GM13976 (cell line): ENCODE measurements around the gene KLHL21.

Source experiments
- DNase-seq: peaks from one replicate; pipeline ENCODE4 v3.0.0; 2012; ENCODE audit warnings: low spot score
- CTCF ChIP-seq: IDR thresholded peaks from 2 replicates; pipeline ENCODE4 v1.5.1; 2012; ENCODE audit warnings: borderline replicate concordance, mild to moderate bottlenecking; ENCODE audit not compliant: insufficient read depth; ENCODE audit errors: extremely low read depth, missing control alignments, control extremely low read depth
- in situ Hi-C: fragments of 300-500 bp; cut with MboI; formaldehyde crosslinking; loops from one replicate; pipeline ENCODE4 v1.12.0; 2022; ENCODE audit warnings: low sequenced_read_pairs, mixed read lengths, inconsistent platforms; ENCODE audit not compliant: unreplicated experiment

The KLHL21 gene

GRCh38 chr1:6587261-6588005, 15.2 kb downstream of the KLHL21 start:
- no peak for TF ChIP-seq CTCF
- in situ Hi-C loops: no loop called here

GRCh38 chr1:6586404-6586816, 16.3 kb downstream of the KLHL21 start:
- in situ Hi-C loops: no loop called here
- no peak for DNase-seq
- no peak for TF ChIP-seq CTCF

More at GRCh38 chr1:6587261-6588005, 15.2 kb downstream of the KLHL21 start:
- DNase-seq: no peak

- TF ChIP-seq CTCF: no peak
- no peak for DNase-seq
- in situ Hi-C loops: no loop called here
Observed at GRCh38 chr1:6585841-6586240, 16.8 kb downstream of the KLHL21 start.

- TF ChIP-seq CTCF: no peak
- no peak for DNase-seq
- in situ Hi-C loops: no loop called here
Observed at GRCh38 chr1:6585081-6585722, 17.5 kb downstream of the KLHL21 start.

GRCh38 chr1:6584126-6585080, 18.3 kb downstream of the KLHL21 start:
- in situ Hi-C loops: no loop called here

GRCh38 chr1:6582370-6582769, 20.3 kb downstream of the KLHL21 start:
- in situ Hi-C loops: no loop called here
- DNase-seq: no peak
- no peak for TF ChIP-seq CTCF

More at GRCh38 chr1:6584126-6585080, 18.3 kb downstream of the KLHL21 start:
- no peak for DNase-seq
- TF ChIP-seq CTCF: no peak
